K562 (cell line): ENCODE measurements around the gene CD4. TPM values are rescaled to one million over a fixed set of nuclear protein-coding genes. Genes with fewer than 3 reads are reported as not detected.
A peak's percentile ranks its signal among the peaks of the same experiment; 100 is the strongest.

ENCODE experiments used
- ATAC-seq: fragments of 200-7000 bp; cut with Tn5 transposase; 3 replicates; pipeline ENCODE4 v1.9.1; 2020; ENCODE audit warnings: moderate library complexity
- BruUV-seq: library from RNA; stranded (reverse); fragments of 400-500 nt; replicated peaks from 2 replicates; lab custom pipeline; 2021; lab: Mats Ljungman, UMichigan
- CTCF ChIA-PET: fragments of 300-600 bp; formaldehyde crosslinking; extraction: SDS; loops from one replicate; lab custom pipeline; 2021; ENCODE audit warnings: low intra/inter-chr PET ratio; lab: Yijun Ruan, JAX
- POLR2A ChIA-PET: fragments of 300-600, 350-650 bp; sonication (Branson Sonifier 250); formaldehyde crosslinking; extraction: SDS; loops from one replicate; lab custom pipeline; 2021; ENCODE audit warnings: antibody characterized with exemption, inconsistent platforms; lab: Yijun Ruan, JAX
- DNase-seq, 4 experiments: peaks; one replicate each; pipeline versions ENCODE4 v3.0.0 to v3.0.0-alpha.2; 2011 to 2018; ENCODE audit warnings: low spot score in 3 of 4, mixed read lengths in 3 of 4; ENCODE audit errors: extremely low read depth in 1 of 4
- FAIRE-seq: peaks from 2 replicates; lab custom pipeline; 2011; peaks lifted over from hg19 to GRCh38; lab: Jason Lieb, UNC
- H2AFZ ChIP-seq: 2 replicates; pipeline ENCODE4 v1.6.0; 2011; ENCODE audit warnings: low read depth, low read length, control low read depth, inconsistent platforms
- H3K27ac ChIP-seq: fragments of 200-600 bp; 3 replicates; pipeline ENCODE4 v1.8.0; 2011; ENCODE audit warnings: low read depth, mild to moderate bottlenecking, control low read depth, inconsistent platforms, low read length, moderate library complexity, mixed read lengths; ENCODE audit errors: extremely low read depth
- H3K27me3 ChIP-seq, 2 experiments: fragments of 300-600 bp in 1 of 2; 2 replicates in 1 of 2; 3 replicates in 1 of 2; pipeline versions ENCODE4 v1.6.0 to v1.8.0; 2011; ENCODE audit warnings: inconsistent platforms in 2 of 2, low read length in 2 of 2, mild to moderate bottlenecking in 1 of 2, mixed read lengths in 1 of 2, moderate library complexity in 1 of 2; ENCODE audit not compliant: control insufficient read depth in 2 of 2, insufficient read depth in 2 of 2
- H3K36me3 ChIP-seq: fragments of 300-600 bp; 3 replicates; pipeline ENCODE4 v1.8.0; 2011; ENCODE audit warnings: mild to moderate bottlenecking, low read length, inconsistent platforms; ENCODE audit not compliant: control insufficient read depth, insufficient read depth
- H3K4me1 ChIP-seq, 2 experiments: fragments of 200-600 bp in 1 of 2; replicated peaks in 1 of 2; 2 replicates in 1 of 2; 3 replicates in 1 of 2; pipeline versions ENCODE4 v1.5.1 to v1.8.0; 2011; ENCODE audit warnings: inconsistent platforms in 2 of 2, low read length in 2 of 2, mild to moderate bottlenecking in 1 of 2, mixed read lengths in 1 of 2, moderate library complexity in 1 of 2; ENCODE audit not compliant: control insufficient read depth in 2 of 2, insufficient read depth in 2 of 2
- H3K4me2 ChIP-seq: 2 replicates; pipeline ENCODE4 v1.6.1; 2011; ENCODE audit warnings: low read length, control low read depth, inconsistent platforms, mixed read lengths; ENCODE audit not compliant: insufficient read depth
- H3K4me3 ChIP-seq: fragments of 200-600 bp; sonication (generic), shearing (Covaris generic); 2 replicates; pipeline ENCODE4 v1.5.1; 2016; ENCODE audit warnings: control low read depth, inconsistent platforms
- H3K79me2 ChIP-seq: fragments of 200-600 bp; 3 replicates; pipeline ENCODE4 v1.8.0; 2011; ENCODE audit warnings: low read length, inconsistent platforms; ENCODE audit not compliant: control insufficient read depth, insufficient read depth
- H3K9ac ChIP-seq, 2 experiments: 2 replicates each; pipeline versions ENCODE4 v1.6.0 to v1.6.1; 2011; ENCODE audit warnings: low read depth in 2 of 2, low read length in 2 of 2, control low read depth in 1 of 2, inconsistent platforms in 1 of 2, mild to moderate bottlenecking in 1 of 2, mixed read lengths in 1 of 2; ENCODE audit not compliant: insufficient read depth in 1 of 2
- H3K9me1 ChIP-seq: one replicate; pipeline ENCODE4 v1.6.0; 2011; ENCODE audit warnings: inconsistent platforms, mild to moderate bottlenecking, low read length, moderate library complexity; ENCODE audit not compliant: control insufficient read depth, insufficient read depth
- H3K9me3 ChIP-seq: replicated peaks from 2 replicates; pipeline ENCODE4 v1.5.1; 2011; ENCODE audit warnings: low read depth, low read length, inconsistent platforms; ENCODE audit not compliant: control insufficient read depth, insufficient read depth
- H4K20me1 ChIP-seq: replicated peaks from 2 replicates; pipeline ENCODE4 v1.6.1; 2011; ENCODE audit warnings: low read length, inconsistent platforms, mixed read lengths; ENCODE audit not compliant: control insufficient read depth, insufficient read depth
- ATF1 ChIP-seq, 2 experiments: fragments of 450-650 bp in 1 of 2; IDR thresholded peaks; 2 replicates each; pipeline ENCODE4 v1.6.1; 2016; ENCODE audit warnings: missing compliant biosample characterization in 1 of 2, missing genetic modification characterization in 1 of 2
- CCAR2 ChIP-seq: fragments of 200-400 bp; formaldehyde crosslinking; IDR thresholded peaks from 2 replicates; pipeline ENCODE4 v1.6.1; 2017; ENCODE audit warnings: mild to moderate bottlenecking, low read depth, low read length
- DIDO1 ChIP-seq: fragments of 450-650 bp; IDR thresholded peaks from 2 replicates; pipeline ENCODE4 v1.6.1; 2016; ENCODE audit warnings: low read depth, missing biosample characterization, missing genetic modification characterization
- EHMT2 ChIP-seq: fragments of 450-650 bp; IDR thresholded peaks from 2 replicates; pipeline ENCODE4 v1.6.1; 2018; ENCODE audit warnings: antibody characterized with exemption
- FOSL1 ChIP-seq: fragments of 200-800 bp; sonication (Bioruptor generic); conservative IDR thresholded peaks from 2 replicates; pipeline ENCODE4 v1.6.1; 2016; ENCODE audit warnings: missing genetic modification characterization, missing compliant biosample characterization
- JUND ChIP-seq, 2 experiments: IDR thresholded peaks; 2 replicates in 1 of 2; 3 replicates in 1 of 2; pipeline ENCODE4 v1.6.1; 2011; ENCODE audit warnings: borderline replicate concordance in 2 of 2, low read depth in 2 of 2, low read length in 2 of 2, improper control_type of control experiment in 1 of 2, missing biosample characterization in 1 of 2, missing genetic modification characterization in 1 of 2, missing genetic modification reagents in 1 of 2
- NONO ChIP-seq, 2 experiments: fragments of 200-400 bp in 1 of 2; fragments of 450-650 bp in 1 of 2; formaldehyde crosslinking in 1 of 2; IDR thresholded peaks; 2 replicates each; pipeline ENCODE4 v1.6.1; 2017; ENCODE audit warnings: low read depth in 2 of 2, mild to moderate bottlenecking in 2 of 2, moderate library complexity in 2 of 2, low read length in 1 of 2
- SAFB ChIP-seq: fragments of 200-400 bp; formaldehyde crosslinking; IDR thresholded peaks from 2 replicates; pipeline ENCODE4 v1.6.1; 2017; ENCODE audit warnings: low read depth, low read length, borderline replicate concordance
- TARDBP ChIP-seq: fragments of 450-650 bp; IDR thresholded peaks from 2 replicates; pipeline ENCODE4 v1.6.1; 2016
- whole genome bisulfite sequencing: fragments of 100-300 bp; shearing (Covaris generic); methylation state at CpG from one replicate; pipeline ENCODE4 v1.1.6; 2016; ENCODE audit warnings: low coverage, mixed read lengths; ENCODE audit not compliant: insufficient coverage; ENCODE audit errors: missing lambda C conversion rate; 5-methylcytosine and 5-hydroxymethylcytosine counted together
- in situ Hi-C: fragments of 300-500 bp; cut with MboI; formaldehyde crosslinking; loops from 4 replicates; pipeline ENCODE4 v1.15.0; 2018; ENCODE audit warnings: inconsistent platforms, mixed read lengths
- intact Hi-C: fragments of 100-400 bp; cut with micrococcal nuclease; formaldehyde crosslinking; loops from 2 replicates; pipeline ENCODE4 v1.14.2; 2022
- polyA plus RNA-seq, 8 experiments: library from polyadenylated mRNA; depleted of rRNA in 4 of 8; stranded (reverse) in 5 of 8; unstranded in 3 of 8; fragments of >200 nt; fragmentation: Nextera tagmentation in 2 of 8; fragmentation: Illumina TruSeq in 1 of 8; extraction: Ambion mirVana in 2 of 8; extraction: Trizol in 1 of 8; gene quantifications; 2 replicates each; pipeline versions ENCODE4 v1.2.1 to v1.2.3, GENCODE V29; 2011 to 2014; ENCODE audit warnings: inconsistent platforms in 1 of 8, missing spikeins in 1 of 8
- total RNA-seq, 7 experiments: library from RNA; depleted of rRNA in 6 of 7; stranded (reverse); fragments of >200 nt in 6 of 7; fragmentation: Illumina TruSeq in 2 of 7; extraction: Trizol in 2 of 7; gene quantifications; 2 replicates each; pipeline versions ENCODE4 v1.2.1 to v1.2.3, GENCODE V29; 2011 to 2021; ENCODE audit warnings: low replicate concordance in 1 of 7
- TF ChIP-seq, protein P1 (sequence below): fragments of 450-650 bp; formaldehyde crosslinking; IDR thresholded peaks from 2 replicates; pipeline ENCODE4 v1.4.0; 2022; ENCODE audit warnings: missing genetic modification characterization
- TF ChIP-seq, protein P2 (sequence below): sonication (generic); formaldehyde crosslinking; IDR thresholded peaks from 2 replicates; pipeline ENCODE4 v1.4.0; 2020; ENCODE audit warnings: mild to moderate bottlenecking, missing genetic modification reagents
- TF ChIP-seq, protein P3 (sequence below): sonication (generic); formaldehyde crosslinking; IDR thresholded peaks from 2 replicates; pipeline ENCODE4 v1.8.1; 2023; ENCODE audit warnings: mild to moderate bottlenecking, missing genetic modification reagents

CD4 gene
- total and polyA plus RNA-seq, 9 of the 15 experiments (the other 6 are each of a cell fraction or from before 2014, with no cell fraction given) = 0.06 to 0.27 (median 0.09) TPM; not detected in 5

DNA sequence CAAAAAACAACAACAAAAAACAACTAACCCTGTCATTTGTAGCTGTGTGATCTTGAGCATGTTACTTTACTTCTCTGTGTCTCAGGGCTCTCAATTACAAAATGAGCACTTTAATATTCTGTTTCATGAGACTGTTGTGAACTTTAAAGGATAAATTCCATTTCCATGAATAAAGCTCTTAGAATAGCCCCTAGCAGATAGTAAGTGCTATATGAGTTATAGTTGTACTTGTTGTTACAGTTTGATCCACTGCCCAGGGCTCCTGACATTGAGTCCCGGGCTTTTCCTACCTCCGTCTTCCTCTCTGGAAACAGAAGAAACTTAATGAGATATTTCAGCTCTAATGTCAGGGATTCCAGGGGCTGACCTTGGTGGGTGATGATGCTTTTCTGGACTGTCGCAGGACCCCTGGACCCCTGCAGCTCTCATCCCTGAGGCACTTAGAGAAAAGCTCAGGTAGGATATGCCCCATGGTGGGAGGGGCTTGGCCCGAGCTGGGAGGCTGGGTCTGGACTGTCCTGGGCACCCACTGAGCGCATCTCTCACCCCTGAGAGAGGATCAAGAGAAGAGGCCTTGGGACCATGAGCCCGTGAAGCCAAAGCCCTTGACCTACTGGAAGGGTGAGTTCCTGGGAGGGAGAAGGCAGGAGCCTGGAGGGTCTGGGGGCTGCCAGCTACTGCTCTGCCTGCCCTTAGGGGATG is 44.0 kb downstream of the CD4 start (continued):
- TF ChIP-seq, protein P1, sequence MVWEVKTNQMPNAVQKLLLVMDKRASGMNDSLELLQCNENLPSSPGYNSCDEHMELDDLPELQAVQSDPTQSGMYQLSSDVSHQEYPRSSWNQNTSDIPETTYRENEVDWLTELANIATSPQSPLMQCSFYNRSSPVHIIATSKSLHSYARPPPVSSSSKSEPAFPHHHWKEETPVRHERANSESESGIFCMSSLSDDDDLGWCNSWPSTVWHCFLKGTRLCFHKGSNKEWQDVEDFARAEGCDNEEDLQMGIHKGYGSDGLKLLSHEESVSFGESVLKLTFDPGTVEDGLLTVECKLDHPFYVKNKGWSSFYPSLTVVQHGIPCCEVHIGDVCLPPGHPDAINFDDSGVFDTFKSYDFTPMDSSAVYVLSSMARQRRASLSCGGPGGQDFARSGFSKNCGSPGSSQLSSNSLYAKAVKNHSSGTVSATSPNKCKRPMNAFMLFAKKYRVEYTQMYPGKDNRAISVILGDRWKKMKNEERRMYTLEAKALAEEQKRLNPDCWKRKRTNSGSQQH = no peak
- TF ChIP-seq, protein P2, sequence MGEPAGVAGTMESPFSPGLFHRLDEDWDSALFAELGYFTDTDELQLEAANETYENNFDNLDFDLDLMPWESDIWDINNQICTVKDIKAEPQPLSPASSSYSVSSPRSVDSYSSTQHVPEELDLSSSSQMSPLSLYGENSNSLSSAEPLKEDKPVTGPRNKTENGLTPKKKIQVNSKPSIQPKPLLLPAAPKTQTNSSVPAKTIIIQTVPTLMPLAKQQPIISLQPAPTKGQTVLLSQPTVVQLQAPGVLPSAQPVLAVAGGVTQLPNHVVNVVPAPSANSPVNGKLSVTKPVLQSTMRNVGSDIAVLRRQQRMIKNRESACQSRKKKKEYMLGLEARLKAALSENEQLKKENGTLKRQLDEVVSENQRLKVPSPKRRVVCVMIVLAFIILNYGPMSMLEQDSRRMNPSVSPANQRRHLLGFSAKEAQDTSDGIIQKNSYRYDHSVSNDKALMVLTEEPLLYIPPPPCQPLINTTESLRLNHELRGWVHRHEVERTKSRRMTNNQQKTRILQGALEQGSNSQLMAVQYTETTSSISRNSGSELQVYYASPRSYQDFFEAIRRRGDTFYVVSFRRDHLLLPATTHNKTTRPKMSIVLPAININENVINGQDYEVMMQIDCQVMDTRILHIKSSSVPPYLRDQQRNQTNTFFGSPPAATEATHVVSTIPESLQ (CRISPR knock-in tag) = no peak
- no peak for TF ChIP-seq DIDO1 (tag)
- no peak for TF ChIP-seq NONO (IDR thresholded peaks at IDR 0.05; ENCODE audit: low read depth in 2 of 2, low read length in 1 of 2)
- TF ChIP-seq ATF1 (CRISPR knock-in tag; IDR thresholded peaks at IDR 0.05) = no peak
- no peak for TF ChIP-seq ATF1 (tag; IDR thresholded peaks at IDR 0.05)

DNA sequence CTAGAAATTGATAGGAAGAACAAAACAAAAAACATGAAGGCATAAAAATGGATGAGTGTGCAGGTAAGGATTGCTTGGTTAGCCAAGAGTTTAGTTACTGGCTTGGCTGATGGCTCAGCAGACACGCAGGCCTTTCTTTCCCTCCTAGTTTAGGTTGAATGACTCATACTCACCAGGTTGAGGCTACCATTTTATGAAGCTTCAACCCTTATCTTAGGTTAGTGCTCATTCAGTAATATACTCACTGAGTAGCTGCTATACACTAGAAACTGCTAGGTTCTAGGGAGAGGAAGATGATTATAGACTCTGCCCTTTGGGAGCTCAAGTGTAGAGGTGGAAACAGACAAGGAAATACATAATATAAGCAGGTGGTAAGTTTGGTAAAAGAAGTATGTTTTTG is 44.9 kb downstream of the CD4 start:
- ChIA-PET POLR2A (interaction anchor here (1.1 to 3.9 kb wide), 8 partner anchors 9 to 110 kb away, joined by 3 to 24 read pairs (median 5); partner anchors contain the start of genes COPS7A, SPSB2 and USP5), CTCF (no interaction called here)
- no TSS peak for BruUV-seq
- WGBS = 0% methylated on average over 1 of the region's 1 CpG
- Histone ChIP-seq H3K9me3 (no peaks in the 10 kb centered on the region), H4K20me1 (no peaks in the 10 kb centered on the region; the same call in 1 of the 2 replicates), H3K4me1 (peaks cover 5 to 29% of the 10 kb centered on the region in 2 experiments; a peak in 4 of 5 replicates), H3K27ac (no peak overlapping the region), H2AFZ (no peak overlapping the region), H3K4me2 (no peak overlapping the region), H3K79me2 (peaks cover 10% of the 10 kb centered on the region), H3K27me3 (no peaks in the 10 kb centered on the region), H3K36me3 (peaks cover 68% of the 10 kb centered on the region; the same call in 2 of the 3 replicates), H3K4me3 (no peak overlapping the region), H3K9me1 (no peaks in the 10 kb centered on the region), H3K9ac (no peak overlapping the region)
- DNase-seq = no peak
- in situ Hi-C loops = no loop called here
- no peak for ATAC-seq
- intact Hi-C loops = no loop called here
- no peak for FAIRE-seq
- TF ChIP-seq JUND (IDR thresholded peaks at IDR 0.05; ENCODE audit: borderline replicate concordance, low read depth, low read length) = peak; percentile 55; the same call in 1 of the 2 replicates
- TF ChIP-seq JUND (tag; IDR thresholded peaks at IDR 0.05; ENCODE audit: borderline replicate concordance, low read depth, low read length) = peak; percentile 35; the same call in 1 of the 3 replicates
- peak; percentile 71; the same call in 1 of the 2 replicates for TF ChIP-seq EHMT2
- no peak for TF ChIP-seq SAFB
- no peak for TF ChIP-seq TARDBP
- TF ChIP-seq, protein P3, sequence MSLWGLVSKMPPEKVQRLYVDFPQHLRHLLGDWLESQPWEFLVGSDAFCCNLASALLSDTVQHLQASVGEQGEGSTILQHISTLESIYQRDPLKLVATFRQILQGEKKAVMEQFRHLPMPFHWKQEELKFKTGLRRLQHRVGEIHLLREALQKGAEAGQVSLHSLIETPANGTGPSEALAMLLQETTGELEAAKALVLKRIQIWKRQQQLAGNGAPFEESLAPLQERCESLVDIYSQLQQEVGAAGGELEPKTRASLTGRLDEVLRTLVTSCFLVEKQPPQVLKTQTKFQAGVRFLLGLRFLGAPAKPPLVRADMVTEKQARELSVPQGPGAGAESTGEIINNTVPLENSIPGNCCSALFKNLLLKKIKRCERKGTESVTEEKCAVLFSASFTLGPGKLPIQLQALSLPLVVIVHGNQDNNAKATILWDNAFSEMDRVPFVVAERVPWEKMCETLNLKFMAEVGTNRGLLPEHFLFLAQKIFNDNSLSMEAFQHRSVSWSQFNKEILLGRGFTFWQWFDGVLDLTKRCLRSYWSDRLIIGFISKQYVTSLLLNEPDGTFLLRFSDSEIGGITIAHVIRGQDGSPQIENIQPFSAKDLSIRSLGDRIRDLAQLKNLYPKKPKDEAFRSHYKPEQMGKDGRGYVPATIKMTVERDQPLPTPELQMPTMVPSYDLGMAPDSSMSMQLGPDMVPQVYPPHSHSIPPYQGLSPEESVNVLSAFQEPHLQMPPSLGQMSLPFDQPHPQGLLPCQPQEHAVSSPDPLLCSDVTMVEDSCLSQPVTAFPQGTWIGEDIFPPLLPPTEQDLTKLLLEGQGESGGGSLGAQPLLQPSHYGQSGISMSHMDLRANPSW (CRISPR knock-in tag) = no peak
- no peak for TF ChIP-seq CCAR2
- TF ChIP-seq FOSL1 (tag) = peak; percentile 71
